GM18951 (cell line): ENCODE measurements around the gene UVRAG.
A peak's percentile ranks its signal among the peaks of the same experiment; 100 is the strongest.

Source experiments
- POLR2A ChIP-seq: IDR thresholded peaks from 4 replicates; pipeline ENCODE4 v1.6.1; 2011; ENCODE audit warnings: mild to moderate bottlenecking; ENCODE audit not compliant: insufficient read length, insufficient read depth; ENCODE audit errors: extremely low read depth
- in situ Hi-C: fragments of 300-500 bp; cut with MboI; formaldehyde crosslinking; loops from one replicate; pipeline ENCODE4 v1.12.0; 2022; ENCODE audit warnings: low sequenced_read_pairs, mixed read lengths, inconsistent platforms; ENCODE audit not compliant: unreplicated experiment

Gene UVRAG

DNA sequence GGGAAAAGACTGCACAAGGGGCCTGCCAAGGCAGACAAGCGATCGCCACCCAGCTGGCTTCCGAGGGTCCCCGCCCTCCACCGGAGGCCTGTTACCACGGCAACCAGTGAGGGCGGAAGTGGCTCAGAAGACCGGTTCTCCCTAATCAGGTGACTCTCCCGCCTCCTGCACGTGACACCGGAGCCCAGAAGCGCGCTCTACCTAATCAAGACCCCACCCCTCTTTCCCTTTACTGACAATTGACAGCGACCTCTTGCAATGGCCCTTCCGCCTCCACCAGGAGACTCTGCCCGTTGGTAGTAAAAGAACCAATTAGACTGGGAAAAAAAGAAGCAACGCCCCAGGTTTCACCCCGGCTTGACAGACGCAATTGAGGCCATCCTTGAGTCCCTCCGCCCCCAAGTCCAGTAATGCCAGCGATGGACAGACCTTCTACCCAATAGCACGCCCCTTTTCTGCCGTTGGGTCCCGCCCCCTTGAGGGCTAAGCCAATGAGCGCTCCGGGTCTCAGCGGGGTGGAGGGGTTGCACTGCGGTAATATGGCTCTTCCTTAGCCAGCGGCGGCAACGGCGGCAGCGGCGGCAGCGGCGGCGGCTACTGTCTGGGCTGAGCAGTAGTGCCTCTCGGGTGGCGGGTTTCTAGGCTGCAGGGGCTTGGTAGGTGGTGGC is at the start of gene UVRAG:
UVRAG (plus strand) TSS at position 534 of the 668 bp plus-strand sequence. CDS start 198 bp downstream, outside the sequence.
- peak; percentile 86 for TF ChIP-seq POLR2A
- in situ Hi-C loops, result no loop called here

DNA sequence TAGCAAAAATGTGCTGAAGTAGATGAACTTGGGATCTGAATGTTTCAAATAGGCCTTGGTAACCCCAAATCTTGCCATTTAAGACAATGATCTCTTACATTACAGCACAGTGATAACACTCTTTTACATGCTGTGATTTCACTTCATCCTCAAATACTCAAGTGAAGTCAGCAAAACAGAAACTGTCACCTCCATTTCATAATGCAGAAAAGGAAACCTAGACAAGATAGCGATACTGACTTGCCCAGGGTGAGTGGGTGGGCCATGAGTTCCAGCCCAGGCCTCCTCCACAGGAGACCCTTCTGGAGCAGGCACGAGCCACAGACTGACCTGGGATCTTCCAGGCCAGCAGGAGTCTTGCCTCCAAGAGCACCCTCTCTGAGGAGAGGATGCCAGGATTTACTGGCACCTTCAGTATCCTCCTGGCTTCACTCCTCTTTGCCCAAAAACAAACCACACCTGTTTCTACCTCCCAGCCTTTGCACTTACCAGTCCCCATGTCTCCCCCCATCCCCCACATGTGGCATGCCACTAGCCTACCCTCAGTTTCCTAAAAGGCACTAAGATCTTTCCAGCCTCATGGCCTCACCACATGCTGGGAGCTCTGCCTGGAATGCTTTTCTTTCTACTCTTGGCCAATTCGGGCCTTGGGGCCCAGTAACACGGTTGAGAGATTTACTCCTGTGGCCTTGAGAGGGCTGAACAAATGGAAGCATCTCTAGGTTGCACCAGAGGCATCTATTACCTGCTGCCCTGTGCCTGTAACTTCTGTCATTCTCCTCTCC is 48.4 kb upstream of the UVRAG start:
- in situ Hi-C loops, result no loop called here
- no peak for TF ChIP-seq POLR2A

DNA sequence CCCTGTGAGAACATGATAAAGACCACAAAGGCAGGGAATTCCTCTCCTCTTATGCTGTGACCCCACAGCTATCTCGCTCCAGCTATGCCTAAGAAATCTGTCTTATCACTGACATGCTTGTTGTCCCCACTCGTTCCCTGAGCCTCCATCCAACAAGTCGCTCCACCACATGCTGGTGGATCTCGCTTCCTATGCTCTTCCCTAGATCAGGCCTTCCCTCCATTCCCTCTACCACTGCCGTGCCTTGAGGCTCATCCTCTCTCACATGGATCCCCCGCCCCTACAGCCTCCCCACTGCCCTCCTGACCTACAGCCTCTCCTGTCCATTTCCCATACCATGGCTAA is 47.8 kb upstream of the UVRAG start:
- in situ Hi-C loops, result no loop called here
- no peak for TF ChIP-seq POLR2A

DNA sequence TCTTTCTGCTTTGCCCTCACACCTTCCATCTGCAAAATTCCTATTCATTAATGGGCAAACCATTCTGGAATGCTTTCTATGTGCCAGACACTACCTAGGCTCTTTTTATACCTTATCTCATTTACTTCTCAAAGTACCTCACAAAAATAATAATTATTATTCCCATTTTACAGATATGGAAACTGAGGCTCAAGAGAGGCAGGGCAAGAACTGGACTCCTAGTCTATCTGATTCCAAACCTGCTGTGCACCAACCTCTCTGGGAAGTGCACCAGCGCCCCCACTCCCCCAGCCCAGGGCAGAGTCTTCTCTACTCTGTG is 47.3 kb upstream of the UVRAG start:
- TF ChIP-seq POLR2A, result no peak
- in situ Hi-C loops, result no loop called here

DNA sequence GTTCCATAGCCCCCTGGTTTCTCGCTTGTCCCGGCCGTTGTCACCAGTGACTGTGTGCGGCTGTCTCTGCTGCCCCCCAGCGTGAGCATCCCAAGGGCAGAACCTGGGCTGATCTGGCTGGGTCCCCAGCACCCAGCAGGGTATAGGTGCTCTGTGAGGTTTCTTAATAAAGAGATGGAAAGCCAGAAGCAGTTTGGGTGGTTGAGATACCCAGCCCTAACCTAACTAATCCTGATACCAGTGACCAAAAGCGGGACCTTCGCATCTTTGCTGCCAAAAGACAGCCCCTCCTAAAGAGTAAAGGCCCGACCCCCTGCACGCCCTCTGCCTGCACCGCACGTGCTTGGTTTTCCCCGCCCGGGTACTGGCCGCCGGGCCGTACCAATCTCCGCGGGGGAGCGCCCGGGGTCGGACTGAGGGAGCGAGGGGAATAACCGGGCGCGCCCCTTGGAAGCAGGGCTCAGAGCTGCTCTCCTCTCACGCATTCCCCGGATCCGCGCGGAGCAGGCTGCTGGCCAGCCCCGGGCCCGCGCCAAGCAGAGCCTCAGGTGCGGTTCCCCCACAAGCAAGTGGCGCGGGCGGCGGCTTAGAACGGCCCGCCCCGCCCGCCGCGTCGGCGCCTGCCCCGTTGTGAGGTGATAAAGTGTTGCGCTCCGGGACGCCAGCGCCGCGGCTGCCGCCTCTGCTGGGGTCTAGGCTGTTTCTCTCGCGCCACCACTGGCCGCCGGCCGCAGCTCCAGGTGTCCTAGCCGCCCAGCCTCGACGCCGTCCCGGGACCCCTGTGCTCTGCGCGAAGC is 46.7 kb upstream of the UVRAG start, which contains the start of gene DGAT2:
DGAT2 (plus strand) TSS at position 667 of the 797 bp plus-strand sequence. CDS start 214 bp downstream, outside the sequence.
- in situ Hi-C loops, result no loop called here
- TF ChIP-seq POLR2A, result peak; percentile 77

DNA sequence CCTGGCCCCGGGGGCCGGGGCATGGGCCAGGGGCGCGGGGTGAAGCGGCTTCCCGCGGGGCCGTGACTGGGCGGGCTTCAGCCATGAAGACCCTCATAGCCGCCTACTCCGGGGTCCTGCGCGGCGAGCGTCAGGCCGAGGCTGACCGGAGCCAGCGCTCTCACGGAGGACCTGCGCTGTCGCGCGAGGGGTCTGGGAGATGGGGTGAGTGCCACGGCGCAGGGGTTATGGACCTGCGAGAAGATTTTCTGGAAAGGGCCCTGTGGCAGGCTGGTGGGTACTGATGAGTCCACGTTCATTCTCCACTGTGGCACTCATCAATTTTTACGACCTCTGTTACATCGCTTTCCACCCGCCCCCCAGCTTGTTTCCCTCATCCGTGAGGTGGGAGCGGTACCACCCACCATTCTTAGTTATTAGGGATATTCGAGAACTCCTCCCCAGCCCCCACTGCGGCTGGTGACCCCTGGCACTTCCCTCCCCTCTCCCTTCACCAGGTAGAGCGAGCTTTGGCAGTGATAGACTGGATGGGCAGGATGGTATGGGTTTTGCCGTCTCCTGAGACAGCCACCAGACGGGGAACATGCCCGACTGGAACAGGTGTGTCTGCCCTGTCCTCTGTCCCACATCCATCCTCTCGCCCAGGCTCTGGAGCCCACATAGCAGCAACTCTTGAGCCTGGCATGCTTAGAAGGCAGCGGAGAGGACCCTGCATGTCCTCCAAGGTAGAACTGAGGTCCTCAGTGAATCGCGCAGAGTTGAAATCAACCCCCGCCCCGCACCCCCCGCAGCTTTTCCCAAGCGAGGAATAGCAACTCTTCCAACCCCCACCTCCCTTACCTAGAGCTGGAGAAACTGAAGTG is 45.9 kb upstream of the UVRAG start:
- in situ Hi-C loops, result no loop called here
- TF ChIP-seq POLR2A, result no peak

DNA sequence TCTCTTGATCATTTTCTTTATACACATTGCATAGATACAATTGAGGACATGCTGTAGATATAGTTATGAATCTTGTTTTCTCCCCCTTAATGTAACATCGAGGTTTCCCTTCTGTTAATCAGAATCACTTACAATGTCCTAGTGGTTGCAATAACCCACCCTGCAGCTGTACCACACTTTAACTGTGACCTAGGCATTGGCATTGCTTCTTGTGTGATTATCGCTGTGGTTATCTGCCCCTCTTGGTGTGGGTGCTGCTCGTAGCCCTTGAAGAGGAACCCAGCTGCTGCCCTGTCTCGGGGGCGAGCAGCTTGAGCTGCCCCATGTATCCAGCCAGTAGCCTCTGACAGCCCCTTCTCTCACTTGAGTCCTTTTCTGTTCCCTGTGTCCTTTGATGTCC is 44.9 kb upstream of the UVRAG start:
- in situ Hi-C loops, result no loop called here
- TF ChIP-seq POLR2A, result no peak

DNA sequence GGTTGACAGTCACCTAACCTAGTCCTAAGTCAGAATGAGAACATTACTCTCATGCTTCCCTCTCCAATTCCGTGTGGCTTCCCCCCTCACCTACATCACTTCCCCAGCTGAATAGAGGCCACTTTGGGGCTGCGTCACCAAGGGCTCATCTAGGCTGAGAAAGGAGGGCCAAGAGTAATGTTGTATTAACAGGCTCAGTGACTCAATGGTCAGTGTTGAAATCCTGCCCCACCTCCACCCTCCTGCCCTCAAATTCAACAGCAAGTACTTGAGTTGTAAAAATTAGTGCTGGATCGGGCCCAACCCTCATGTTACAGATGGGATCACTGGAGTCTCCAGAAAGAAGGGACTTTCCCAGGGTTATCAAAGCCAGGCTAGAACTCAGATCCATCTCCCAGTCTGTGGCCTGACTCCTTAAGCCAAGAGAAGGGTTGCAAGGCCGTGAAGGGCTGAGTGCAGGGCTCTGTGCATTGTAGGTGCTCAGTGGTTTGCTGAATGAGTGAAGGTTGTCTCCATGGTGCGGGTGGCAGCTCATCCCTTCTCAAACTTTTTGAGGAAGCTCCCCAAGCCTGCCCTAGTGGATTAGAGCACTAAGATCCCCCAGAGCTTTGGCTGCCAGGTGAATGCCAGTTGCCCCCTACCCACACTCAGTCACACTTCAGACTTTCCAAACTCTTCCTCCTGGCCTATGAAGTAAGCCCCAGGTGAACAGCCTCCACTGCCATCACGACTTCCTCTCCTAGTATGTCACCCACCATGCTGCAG is 43.2 kb upstream of the UVRAG start:
- no peak for TF ChIP-seq POLR2A
- in situ Hi-C loops, result no loop called here

DNA sequence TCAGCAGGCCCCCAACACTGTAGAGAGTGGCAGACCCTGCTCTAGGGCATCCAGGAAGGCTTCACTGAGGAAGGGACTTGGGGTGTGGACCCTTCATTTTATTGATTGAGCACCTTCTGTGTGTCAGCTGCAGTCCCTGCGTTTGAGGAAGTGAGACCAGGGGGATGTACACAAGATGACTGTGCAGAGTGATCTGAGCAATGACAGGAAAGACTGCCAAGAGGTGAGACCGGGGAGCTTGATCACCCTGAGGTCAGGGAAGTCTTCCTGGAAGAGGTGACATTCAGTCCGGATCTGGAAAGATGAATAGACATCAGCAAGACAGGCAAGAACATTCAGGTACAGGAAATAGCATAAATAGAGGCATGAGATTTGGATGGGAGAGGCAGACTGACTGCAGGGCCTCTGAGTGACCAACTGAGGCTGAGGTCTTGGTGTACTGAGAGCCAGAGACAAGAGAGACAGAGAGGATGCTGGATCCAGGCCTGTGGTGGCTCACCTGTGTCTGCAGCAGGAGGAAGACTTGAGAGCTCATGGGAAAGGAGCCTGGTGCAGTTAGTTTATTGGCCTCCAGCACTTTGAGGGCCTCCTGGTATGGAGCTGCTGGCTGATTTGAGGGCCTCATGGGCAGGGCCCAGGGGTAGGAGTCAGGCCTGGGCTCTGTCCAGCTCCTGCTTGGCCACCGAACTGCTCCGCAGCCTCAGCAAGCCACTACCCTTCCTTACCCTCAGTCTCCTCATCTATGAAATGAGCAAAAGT is 41.2 kb upstream of the UVRAG start:
- no peak for TF ChIP-seq POLR2A
- in situ Hi-C loops, result no loop called here

DNA sequence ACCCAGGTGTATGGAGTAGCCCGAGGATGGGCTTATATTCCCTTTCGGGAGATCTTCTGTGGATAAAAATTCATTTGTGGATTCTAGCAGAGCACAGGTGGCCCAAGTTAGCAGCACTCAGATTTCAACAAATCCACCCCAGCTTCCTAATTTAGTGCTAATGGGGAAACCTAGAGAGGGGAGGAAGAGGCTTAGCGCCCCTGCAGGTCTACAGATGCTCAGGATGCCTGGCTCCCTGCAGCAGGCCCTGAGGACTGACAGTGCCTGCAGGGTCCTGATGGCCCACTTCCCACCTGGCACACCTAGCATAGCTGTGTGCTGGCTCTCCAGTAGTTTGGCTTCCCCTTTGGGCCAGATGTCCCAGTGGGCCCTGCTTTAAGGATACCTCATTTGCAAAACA is 40.0 kb upstream of the UVRAG start:
- in situ Hi-C loops, result no loop called here
- TF ChIP-seq POLR2A, result no peak

DNA sequence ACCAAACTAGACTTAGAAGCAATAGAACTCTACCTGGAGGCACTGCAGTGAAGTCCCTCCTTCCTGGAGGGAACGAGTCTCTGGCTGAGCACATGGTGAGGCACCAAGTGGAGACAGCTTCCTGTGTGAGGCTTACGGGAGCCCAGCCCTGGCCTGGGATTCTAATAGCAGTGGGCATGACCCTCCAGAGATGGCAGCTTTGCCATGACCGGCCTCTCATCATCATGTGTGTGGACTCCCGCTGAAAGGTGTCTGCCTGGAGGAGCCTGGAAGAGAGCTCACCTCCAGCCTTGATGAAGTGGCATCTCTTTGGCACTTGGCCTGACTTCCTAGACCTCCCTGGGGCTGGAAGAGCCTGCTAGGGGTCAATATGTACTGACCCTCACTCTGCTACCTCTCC is 38.5 kb upstream of the UVRAG start:
- in situ Hi-C loops, result no loop called here
- no peak for TF ChIP-seq POLR2A
